H1 (cell line): ENCODE data around the gene MTF2.

ENCODE experiments used
- ATF2 ChIP-seq: IDR thresholded peaks from 2 replicates; pipeline ENCODE4 v1.6.1; 2012; ENCODE audit warnings: low read length, inconsistent platforms
- CHD7 ChIP-seq: fragments of 300-600 bp; sonication (generic); IDR thresholded peaks from 2 replicates; pipeline ENCODE4 v1.7.1; 2012; ENCODE audit warnings: low read length, moderate library complexity, mild to moderate bottlenecking, inconsistent platforms; ENCODE audit not compliant: insufficient replicate concordance
- CREB1 ChIP-seq: IDR thresholded peaks from 2 replicates; pipeline ENCODE4 v1.6.1; 2012; ENCODE audit warnings: inconsistent platforms
- CTCF ChIP-seq, 3 experiments: IDR thresholded peaks; 1 replicate in 2 of 3; 2 replicates in 1 of 3; pipeline versions ENCODE4 v1.5.1 to v1.6.1; 2011; ENCODE audit warnings: low read length in 3 of 3, mild to moderate bottlenecking in 3 of 3, inconsistent platforms in 2 of 3, low read depth in 1 of 3, moderate library complexity in 1 of 3; ENCODE audit not compliant: insufficient read depth in 1 of 3; ENCODE audit errors: control extremely low read depth in 1 of 3
- EGR1 ChIP-seq: IDR thresholded peaks from 2 replicates; pipeline ENCODE4 v1.6.1; 2011; ENCODE audit warnings: low read depth, low read length, borderline replicate concordance
- EP300 ChIP-seq, 2 experiments: IDR thresholded peaks; 1 replicate in 1 of 2; 2 replicates in 1 of 2; pipeline ENCODE4 v1.6.1; 2011 to 2012; ENCODE audit warnings: low read depth in 2 of 2, low read length in 2 of 2, mild to moderate bottlenecking in 2 of 2, borderline replicate concordance in 1 of 2, inconsistent platforms in 1 of 2, moderate library complexity in 1 of 2
- EZH2 ChIP-seq: fragments of 200-600 bp; sonication (generic); IDR thresholded peaks from 2 replicates; pipeline ENCODE4 v1.7.1; 2012; ENCODE audit warnings: low read depth, mild to moderate bottlenecking, moderate library complexity, low read length, inconsistent platforms; ENCODE audit not compliant: severe bottlenecking
- GTF2F1 ChIP-seq: IDR thresholded peaks from 2 replicates; pipeline ENCODE4 v1.6.1; 2012; ENCODE audit warnings: low read depth, low read length, improper control_type of control experiment, borderline replicate concordance
- POLR2A ChIP-seq, 2 experiments: IDR thresholded peaks; 1 replicate in 1 of 2; 2 replicates in 1 of 2; pipeline ENCODE4 v1.6.1; 2011; ENCODE audit warnings: low read depth in 2 of 2, low read length in 2 of 2, mild to moderate bottlenecking in 2 of 2; ENCODE audit errors: control extremely low read depth in 1 of 2
- POLR2AphosphoS5 ChIP-seq: IDR thresholded peaks from 2 replicates; pipeline ENCODE4 v1.6.1; 2011; ENCODE audit warnings: low read depth, low read length
- RAD21 ChIP-seq, 2 experiments: IDR thresholded peaks in 1 of 2; conservative IDR thresholded peaks in 1 of 2; 2 replicates each; pipeline ENCODE4 v1.6.1; 2011; ENCODE audit warnings: low read depth in 2 of 2, low read length in 2 of 2, improper control_type of control experiment in 1 of 2, inconsistent platforms in 1 of 2, mild to moderate bottlenecking in 1 of 2, moderate library complexity in 1 of 2
- SP2 ChIP-seq: IDR thresholded peaks from 2 replicates; pipeline ENCODE4 v1.6.1; 2012; ENCODE audit warnings: mild to moderate bottlenecking, low read length, inconsistent platforms
- TBP ChIP-seq: IDR thresholded peaks from 2 replicates; pipeline ENCODE4 v1.6.1; 2011; ENCODE audit warnings: low read depth, low read length, improper control_type of control experiment

- TF ChIP-seq CTCF (IDR thresholded peaks at IDR 0.05; ENCODE audit: control extremely low read depth in 1 of 3, insufficient read depth in 1 of 3, low read depth in 1 of 3, low read length in 3 of 3), result no peak
- TF ChIP-seq EGR1, result no peak
- no peak for TF ChIP-seq POLR2AphosphoS5
- TF ChIP-seq SP2, result no peak
- TF ChIP-seq POLR2A (IDR thresholded peaks at IDR 0.05; ENCODE audit: control extremely low read depth in 1 of 2, low read depth in 2 of 2, low read length in 2 of 2), result no peak
- no peak for TF ChIP-seq EP300 (IDR thresholded peaks at IDR 0.05; ENCODE audit: borderline replicate concordance in 1 of 2, low read depth in 2 of 2, low read length in 2 of 2)
- no peak for TF ChIP-seq TBP
- TF ChIP-seq CREB1, result no peak
- no peak for TF ChIP-seq EZH2
- no peak for TF ChIP-seq CHD7
- TF ChIP-seq GTF2F1, result no peak
- no peak for TF ChIP-seq RAD21 (IDR thresholded peaks at IDR 0.05 in 1 of 2, conservative IDR thresholded peaks at IDR 0.05 in 1 of 2; ENCODE audit: low read depth in 2 of 2, low read length in 2 of 2)
- TF ChIP-seq ATF2, result no peak
Measured at GRCh38 chr1:93029317-93029716, 49.8 kb upstream of the MTF2 start.
